Neutrophil (primary cell): ENCODE data around the gene WFDC1.

Experiments used
- H3K27ac ChIP-seq: fragments of 200-600 bp; sonication (generic); 2 replicates; pipeline ENCODE4 v1.5.1; 2016; ENCODE audit warnings: mild to moderate bottlenecking, moderate library complexity
- H3K27me3 ChIP-seq: fragments of 200-600 bp; sonication (generic); 2 replicates; pipeline ENCODE4 v1.6.0; 2016; ENCODE audit warnings: mild to moderate bottlenecking
- H3K36me3 ChIP-seq: fragments of 200-600 bp; sonication (generic); 2 replicates; pipeline ENCODE4 v1.5.1; 2017
- H3K4me1 ChIP-seq, 2 experiments: fragments of 200-600 bp in 1 of 2; sonication (generic) in 1 of 2; 1 replicate in 1 of 2; 2 replicates in 1 of 2; pipeline versions ENCODE4 v1.5.1 to v1.6.1; 2013 to 2016; ENCODE audit warnings: low read depth in 1 of 2, low read length in 1 of 2, mild to moderate bottlenecking in 1 of 2, moderate library complexity in 1 of 2; ENCODE audit not compliant: control insufficient read depth in 1 of 2, insufficient read depth in 1 of 2
- H3K4me3 ChIP-seq, 2 experiments: fragments of 200-600 bp in 1 of 2; sonication (generic) in 1 of 2; 1 replicate in 1 of 2; 2 replicates in 1 of 2; pipeline ENCODE4 v1.5.1; 2013 to 2016; ENCODE audit warnings: low read depth in 1 of 2, low read length in 1 of 2, mild to moderate bottlenecking in 1 of 2, moderate library complexity in 1 of 2
- H3K9me3 ChIP-seq: fragments of 200-600 bp; sonication (generic); 2 replicates; pipeline ENCODE4 v1.5.1; 2016
- CTCF ChIP-seq: fragments of 200-600 bp; sonication (generic); IDR thresholded peaks from 2 replicates; pipeline ENCODE4 v1.5.1; 2016; ENCODE audit warnings: antibody characterized with exemption

Gene WFDC1

GRCh38 chr16:84314373-84314772 is 19.7 kb downstream of the WFDC1 start:
- TF ChIP-seq CTCF = no peak
- Histone ChIP-seq H3K36me3 (no peaks in the 10 kb centered on the region), H3K27ac (no peak overlapping the region), H3K4me3 (no peak overlapping the region), H3K4me1 (no peaks in the 10 kb centered on the region), H3K9me3 (no peaks in the 10 kb centered on the region), H3K27me3 (peaks cover 38% of the 10 kb centered on the region)

- Histone ChIP-seq H3K27ac (no peak overlapping the region), H3K27me3 (peaks cover 38% of the 10 kb centered on the region), H3K36me3 (no peaks in the 10 kb centered on the region), H3K4me1 (no peaks in the 10 kb centered on the region), H3K9me3 (no peaks in the 10 kb centered on the region), H3K4me3 (no peak overlapping the region)
- TF ChIP-seq CTCF = no peak
Observed at GRCh38 chr16:84314814-84315213, 20.1 kb downstream of the WFDC1 start.

GRCh38 chr16:84315422-84315821 is 20.7 kb downstream of the WFDC1 start:
- H3K27me3 ChIP-seq = peaks cover 38% of the 10 kb centered on the region
- H3K27ac ChIP-seq = no peak overlapping the region
- no peak overlapping the region for H3K4me3 ChIP-seq
- H3K9me3 ChIP-seq = no peaks in the 10 kb centered on the region
- no peaks in the 10 kb centered on the region for H3K4me1 ChIP-seq
- H3K36me3 ChIP-seq = no peaks in the 10 kb centered on the region
- no peak for TF ChIP-seq CTCF

- TF ChIP-seq CTCF = no peak
Observed at GRCh38 chr16:84318091-84318975, 23.7 kb downstream of the WFDC1 start.

GRCh38 chr16:84319146-84319760 is 24.6 kb downstream of the WFDC1 start:
- Histone ChIP-seq H3K36me3 (no peaks in the 10 kb centered on the region), H3K9me3 (no peaks in the 10 kb centered on the region), H3K4me1 (peaks cover 27 to 29% of the 10 kb centered on the region in 2 experiments), H3K27ac (no peak overlapping the region), H3K27me3 (peaks cover 5% of the 10 kb centered on the region), H3K4me3 (no peak overlapping the region)
- TF ChIP-seq CTCF = no peak

More at GRCh38 chr16:84318091-84318975, 23.7 kb downstream of the WFDC1 start:
- peaks cover 14% of the 10 kb centered on the region for H3K27me3 ChIP-seq
- no peaks in the 10 kb centered on the region for H3K36me3 ChIP-seq
- H3K4me3 ChIP-seq = no peak overlapping the region
- H3K4me1 ChIP-seq = peaks cover 18 to 20% of the 10 kb centered on the region in 2 experiments
- H3K9me3 ChIP-seq = no peaks in the 10 kb centered on the region
- H3K27ac ChIP-seq = no peak overlapping the region
